Adipocyte (in vitro differentiated cells): ENCODE measurements around the gene EPHA7.

Experiments
- DNase-seq: peaks from one replicate; pipeline ENCODE4 v3.0.0-alpha.2; 2015; ENCODE audit warnings: low read depth
- H3K27me3 ChIP-seq: replicated peaks from 2 replicates; pipeline ENCODE4 v1.7.0; 2013; ENCODE audit warnings: mild to moderate bottlenecking, low read length, moderate library complexity; ENCODE audit not compliant: control insufficient read depth, insufficient read depth
- H3K36me3 ChIP-seq: 2 replicates; pipeline ENCODE4 v1.7.0; 2013; ENCODE audit warnings: low read length, mild to moderate bottlenecking, moderate library complexity; ENCODE audit not compliant: control insufficient read depth, insufficient read depth, severe bottlenecking
- H3K4me1 ChIP-seq: 2 replicates; pipeline ENCODE4 v1.7.0; 2013; ENCODE audit warnings: mild to moderate bottlenecking, low read length, moderate library complexity; ENCODE audit not compliant: control insufficient read depth, insufficient read depth
- H3K4me3 ChIP-seq: 2 replicates; pipeline ENCODE4 v1.7.0; 2013; ENCODE audit warnings: mild to moderate bottlenecking, low read length, moderate library complexity
- H3K9ac ChIP-seq: 2 replicates; pipeline ENCODE4 v1.7.0; 2013; ENCODE audit warnings: mild to moderate bottlenecking, low read length, moderate library complexity
- H3K9me3 ChIP-seq: 2 replicates; pipeline ENCODE4 v1.7.0; 2013; ENCODE audit warnings: mild to moderate bottlenecking, low read length, moderate library complexity; ENCODE audit not compliant: control insufficient read depth

Gene EPHA7

GRCh38 chr6:93193868-93194267 lies 225.5 kb downstream of the EPHA7 start:
- no peaks in the 10 kb centered on the region for H3K4me1 ChIP-seq
- H3K36me3 ChIP-seq: no peaks in the 10 kb centered on the region
- no peak for DNase-seq
- H3K9me3 ChIP-seq: no peaks in the 10 kb centered on the region
- no peak overlapping the region for H3K9ac ChIP-seq
- no peaks in the 10 kb centered on the region for H3K27me3 ChIP-seq
- no peak overlapping the region for H3K4me3 ChIP-seq
